Measurements from ENCODE around the gene SCG2.

DNA sequence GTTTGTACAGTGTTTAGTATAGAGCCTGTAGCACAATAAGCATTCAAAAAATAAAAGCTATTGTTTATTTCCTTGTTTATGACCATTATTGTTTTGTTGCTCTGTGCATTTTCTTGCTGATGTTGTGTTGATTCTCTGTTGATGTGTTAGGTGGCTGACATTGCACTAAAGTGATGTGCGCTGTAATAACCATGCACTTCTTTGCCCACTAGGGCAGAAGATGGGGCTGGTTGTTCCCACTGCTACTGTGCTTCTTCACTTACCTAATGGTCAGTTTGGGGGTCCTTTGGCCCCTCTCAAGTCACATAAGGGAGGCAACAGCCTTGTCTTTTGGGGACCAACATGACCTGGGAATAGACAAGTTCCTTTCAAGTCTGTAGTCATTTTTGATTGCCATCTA, 6.0 kb downstream of the SCG2 start:
- TF ChIP-seq YY1 (IDR thresholded peaks at IDR 0.05; ENCODE audit: insufficient read depth, insufficient read length) = no peak
- no peak for TF ChIP-seq ZNF274 (IDR thresholded peaks at IDR 0.05; ENCODE audit: low read depth, low read length)
- no peak for TF ChIP-seq SUZ12 (IDR thresholded peaks at IDR 0.05; ENCODE audit: extremely low read depth, insufficient read depth, insufficient read length)

All from NT2/D1 (cell line).